Panc1 (cell line): Measurements from ENCODE around the gene DEPDC1.

Experiments
- CTCF ChIP-seq: fragments of 450-650 bp; IDR thresholded peaks from 2 replicates; pipeline ENCODE4 v1.5.1; 2017; ENCODE audit warnings: mild to moderate bottlenecking
- POLR2AphosphoS5 ChIP-seq: IDR thresholded peaks from 2 replicates; pipeline ENCODE4 v1.6.1; 2012; ENCODE audit warnings: mild to moderate bottlenecking, low read depth, low read length, moderate library complexity
- REST ChIP-seq, 2 experiments: IDR thresholded peaks; 2 replicates each; pipeline ENCODE4 v1.6.1; 2011 to 2012; ENCODE audit warnings: low read depth in 2 of 2, control low read depth in 1 of 2, low read length in 1 of 2, mild to moderate bottlenecking in 1 of 2, moderate library complexity in 1 of 2; ENCODE audit not compliant: insufficient read depth in 1 of 2
- SIN3A ChIP-seq: IDR thresholded peaks from 2 replicates; pipeline ENCODE4 v1.6.1; 2012; ENCODE audit warnings: low read depth, mild to moderate bottlenecking, low read length, moderate library complexity, borderline replicate concordance; ENCODE audit not compliant: insufficient read depth
- TCF7L2 ChIP-seq: IDR thresholded peaks from 2 replicates; pipeline ENCODE4 v1.6.1; 2011; ENCODE audit warnings: mild to moderate bottlenecking, low read depth, low read length, inconsistent platforms

- no peak for TF ChIP-seq CTCF
- no peak for TF ChIP-seq POLR2AphosphoS5
- TF ChIP-seq TCF7L2, result no peak
- no peak for TF ChIP-seq REST (IDR thresholded peaks at IDR 0.05; ENCODE audit: insufficient read depth in 1 of 2, low read depth in 2 of 2, low read length in 1 of 2)
- TF ChIP-seq SIN3A, result no peak
Observed at GRCh38 chr1:68481041-68481440, 15.8 kb downstream of the DEPDC1 start.
